ENCODE measurements around the gene GRID1.
"Not testable (repeated sequence)": the region's sequence is repeated elsewhere in the genome, so short reads cannot be mapped to it uniquely, and the experiment has no call there.

Gene GRID1

DNA sequence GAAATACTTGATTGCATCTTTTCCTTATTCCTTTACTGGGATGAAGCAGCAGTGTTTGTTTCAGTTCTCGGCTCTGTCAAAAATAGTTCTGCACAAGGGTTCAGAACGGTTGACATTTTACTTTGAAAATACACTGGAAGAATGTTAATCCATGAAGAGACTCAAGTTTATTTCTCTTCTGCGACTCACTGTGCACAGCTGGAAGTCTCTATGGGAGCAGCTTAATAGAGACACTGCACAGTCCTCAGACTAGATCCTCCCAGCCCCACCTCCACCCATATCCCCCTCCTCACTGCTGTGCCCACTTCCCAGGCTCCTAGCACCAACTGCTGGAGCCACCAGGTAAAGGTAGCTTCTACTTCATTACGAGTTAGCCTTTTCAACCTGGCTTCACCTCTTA lies 517.8 kb downstream of the GRID1 start:
- DNase-seq: no peak

DNA sequence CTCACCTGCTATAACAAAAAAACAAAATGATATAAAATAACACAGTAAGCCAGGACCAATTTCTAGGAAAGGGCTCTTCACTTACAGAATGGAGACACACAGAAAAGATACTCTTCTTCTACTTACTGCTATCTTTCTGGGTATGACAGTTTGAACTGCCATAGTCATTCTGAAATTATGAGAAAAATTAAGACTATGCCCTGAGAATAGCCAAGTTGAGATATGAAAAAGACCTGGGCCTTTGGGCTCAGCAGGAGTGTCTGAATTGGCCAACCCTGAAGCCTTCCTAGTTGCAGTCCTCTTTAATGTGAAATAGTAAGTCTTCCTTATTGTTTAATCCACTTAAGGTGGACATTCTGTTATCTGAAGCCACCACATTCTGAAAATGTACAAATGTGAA lies 519.5 kb downstream of the GRID1 start:
- DNase-seq: no peak

DNA sequence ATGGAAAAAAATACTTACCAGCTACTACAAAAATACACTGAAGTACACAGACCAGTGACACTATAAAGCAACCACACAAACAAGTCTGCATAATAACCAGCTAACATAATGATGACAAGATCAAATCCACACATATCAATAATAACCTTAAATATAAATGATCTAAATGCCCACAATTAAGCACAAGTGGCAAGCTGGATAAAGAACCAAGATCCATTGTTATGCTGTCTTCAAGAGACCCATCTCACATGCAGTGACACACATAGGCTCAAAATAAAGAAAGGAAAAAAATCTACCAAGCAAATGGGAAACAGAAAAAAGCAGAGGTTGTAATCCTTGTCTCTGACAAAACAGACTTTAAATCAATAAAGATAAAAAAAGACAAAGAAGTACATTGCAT lies 527.9 kb downstream of the GRID1 start:
- DNase-seq: not testable (repeated sequence)

DNA sequence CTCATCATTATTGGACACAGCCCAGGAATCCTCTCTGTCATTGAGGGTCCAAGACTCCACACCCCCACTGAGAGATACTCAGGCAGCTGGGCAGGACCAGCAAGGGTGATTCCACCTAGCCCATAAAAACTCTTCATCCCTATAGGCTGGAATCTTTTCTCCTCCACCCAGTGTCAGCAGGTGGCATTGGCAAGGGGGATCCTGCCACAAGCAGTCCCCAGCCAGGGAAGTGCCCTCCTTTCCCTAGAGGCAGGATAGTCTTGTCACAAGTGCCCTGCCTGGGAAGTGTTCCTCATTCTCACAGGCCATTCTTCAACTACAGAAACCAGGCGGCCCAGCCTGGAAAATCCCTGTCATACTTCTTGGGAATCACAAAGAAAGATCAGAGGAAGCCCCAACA lies 533.6 kb downstream of the GRID1 start:
- no peak for DNase-seq

DNA sequence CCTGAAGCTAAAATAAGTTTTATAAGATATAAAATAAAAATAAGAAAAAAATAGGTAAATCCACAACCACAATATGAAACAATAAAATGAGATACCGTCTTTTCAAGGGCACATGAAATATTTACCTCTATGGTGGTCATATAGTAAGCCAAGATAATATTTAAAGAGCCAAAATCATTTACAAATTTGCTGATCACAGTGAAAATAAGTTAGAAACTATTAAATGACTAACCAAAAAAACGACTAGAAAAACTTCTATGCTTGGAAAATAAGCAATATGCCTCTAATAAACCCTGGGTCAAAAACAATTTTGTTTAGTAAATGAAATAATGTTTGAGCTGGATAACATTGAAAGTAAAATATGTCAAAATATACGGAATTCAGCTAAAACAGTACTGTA lies 535.2 kb downstream of the GRID1 start:
- no peak for DNase-seq

DNA sequence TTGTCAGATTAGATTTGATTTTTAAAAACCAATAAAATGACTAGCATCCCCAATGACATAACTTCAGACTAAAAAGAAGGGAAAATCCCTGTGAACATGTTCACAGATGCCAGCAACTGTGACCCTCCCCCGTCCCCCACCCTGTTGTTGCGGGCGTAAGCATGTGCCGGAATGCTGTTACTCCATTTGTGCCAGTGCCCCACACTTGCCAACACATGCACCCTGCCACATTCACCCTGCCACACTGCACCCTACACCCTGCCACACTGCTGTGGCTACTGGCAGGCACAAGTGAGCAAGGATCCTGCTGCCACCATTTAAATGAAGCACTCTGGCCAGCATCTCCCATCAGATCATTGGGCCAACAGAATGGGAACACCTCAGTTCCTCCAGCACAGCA lies 540.2 kb downstream of the GRID1 start:
- DNase-seq: no peak

DNA sequence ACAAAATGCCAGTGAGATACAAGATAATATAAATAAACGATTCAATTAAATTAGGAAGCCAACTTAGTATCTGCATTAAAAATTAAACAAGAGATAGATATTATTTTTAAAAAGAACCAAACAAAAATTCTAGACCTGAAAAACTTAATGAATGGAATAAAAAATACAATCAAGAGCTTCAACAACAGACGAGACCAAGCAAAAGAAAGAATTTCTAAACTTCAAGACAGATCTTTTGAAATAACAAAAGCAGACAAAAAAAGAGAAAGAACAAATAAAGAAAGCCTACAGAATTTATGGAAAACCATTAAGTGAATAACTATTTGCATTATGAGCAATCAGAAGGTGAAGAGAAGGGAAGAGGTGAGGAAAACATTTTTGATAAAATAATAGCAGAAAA lies 555.2 kb downstream of the GRID1 start:
- DNase-seq: no peak

DNA sequence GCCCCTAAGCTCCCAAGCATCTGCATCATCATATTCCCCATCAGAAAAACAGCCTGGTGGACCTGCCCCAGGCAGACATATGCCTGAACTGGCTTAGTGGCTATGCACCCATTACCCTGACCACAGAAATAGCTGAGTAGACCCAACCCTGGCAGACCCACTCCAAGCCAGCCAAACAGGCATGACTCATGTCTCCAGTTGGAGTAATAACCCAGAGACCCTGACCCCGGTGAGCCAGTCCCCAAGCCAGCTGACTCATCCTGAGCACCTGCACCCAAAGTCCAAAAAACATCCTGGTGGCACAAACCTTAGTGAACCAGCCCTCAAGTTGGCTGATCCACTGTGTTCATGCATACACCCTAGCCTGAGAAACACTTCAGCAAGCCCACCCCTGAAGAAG lies 555.9 kb downstream of the GRID1 start:
- no peak for DNase-seq

DNA sequence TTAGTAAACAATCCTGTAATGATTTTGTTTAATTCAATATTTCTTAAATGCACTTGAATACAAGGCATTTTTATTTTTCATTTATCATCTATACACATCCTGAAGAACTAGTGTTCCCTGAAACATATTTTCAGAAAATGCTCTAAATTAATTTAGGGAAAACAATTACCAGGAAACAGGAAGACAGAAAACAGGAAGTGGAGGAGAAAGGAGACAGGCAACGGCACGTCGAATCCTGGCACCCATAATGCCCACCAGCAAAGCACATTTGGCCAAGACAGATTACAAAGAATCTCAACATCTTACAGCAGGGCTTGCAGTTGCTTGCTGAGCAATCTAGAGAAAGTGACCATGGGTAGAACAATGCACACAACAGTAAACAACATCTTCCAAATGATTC lies 571.1 kb downstream of the GRID1 start:
- DNase-seq: no peak

DNA sequence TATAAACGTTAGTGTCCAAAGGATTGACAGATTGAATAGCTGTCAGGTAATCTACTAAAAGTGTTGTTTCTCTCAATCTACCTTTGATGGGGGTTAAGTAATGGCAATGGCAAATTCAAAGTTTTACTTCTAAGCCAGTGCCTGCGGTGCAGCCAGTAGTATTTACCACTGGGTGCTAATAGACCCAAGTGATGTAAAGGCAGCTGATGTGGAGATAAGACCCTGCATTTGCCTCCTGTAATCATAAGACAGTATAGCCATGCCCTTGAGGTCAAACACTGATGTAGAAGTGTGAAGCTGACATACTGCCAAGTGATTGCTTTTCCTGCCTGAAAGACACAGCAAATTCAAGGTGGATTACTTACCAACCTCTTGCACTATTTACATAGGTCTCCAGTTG lies 572.0 kb downstream of the GRID1 start:
- DNase-seq: no peak

DNA sequence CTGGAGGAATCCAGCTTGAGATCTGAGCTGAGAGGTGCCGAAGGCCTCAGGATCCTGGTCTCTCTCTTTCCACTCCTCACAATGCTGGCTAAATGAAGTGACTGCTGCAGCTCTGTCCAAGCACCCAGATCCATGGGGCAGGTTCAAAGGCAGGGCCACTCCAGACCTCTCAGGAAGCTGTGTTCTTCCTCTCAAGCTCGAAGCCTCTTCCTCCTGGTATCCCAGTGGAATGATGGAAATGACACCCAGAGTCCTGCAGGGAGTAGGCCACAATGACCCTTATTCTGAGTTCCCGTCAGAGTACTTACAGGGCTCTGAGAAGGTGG lies 574.1 kb downstream of the GRID1 start:
- no peak for DNase-seq

DNA sequence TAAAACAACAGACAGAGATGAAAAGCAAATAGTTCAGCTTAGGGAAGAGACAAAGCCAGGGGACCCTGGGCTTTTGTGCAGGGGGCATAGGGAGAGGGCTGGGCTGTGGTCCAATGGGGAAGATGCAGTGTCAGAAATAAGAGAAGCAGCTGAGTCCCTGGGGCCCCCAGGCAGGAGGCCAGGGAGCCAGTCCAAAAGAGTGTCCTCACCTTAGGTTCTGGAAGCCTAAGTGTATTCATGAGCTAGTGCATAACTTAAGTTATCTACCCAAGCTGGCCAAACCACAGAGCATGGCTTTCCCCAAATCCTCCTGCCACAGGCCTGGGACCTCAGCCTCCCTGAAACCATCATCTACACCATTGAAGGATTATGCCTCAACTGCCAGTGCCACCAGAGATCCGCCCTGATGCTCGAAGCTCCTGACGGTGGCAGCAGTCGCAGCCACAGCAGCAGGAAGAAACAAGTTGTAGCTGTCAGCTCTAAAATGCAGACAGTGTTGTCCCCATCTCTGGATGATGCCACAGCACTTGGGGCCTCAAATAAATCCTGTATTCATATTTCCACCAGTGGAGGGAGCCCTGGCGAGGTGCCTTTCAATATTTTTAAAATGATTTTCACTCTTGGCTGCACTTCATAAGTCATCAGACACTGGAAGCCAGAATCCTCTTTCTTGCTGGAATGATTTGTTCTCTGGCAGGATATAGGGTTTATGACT lies 574.6 kb downstream of the GRID1 start:
- no peak for DNase-seq

DNA sequence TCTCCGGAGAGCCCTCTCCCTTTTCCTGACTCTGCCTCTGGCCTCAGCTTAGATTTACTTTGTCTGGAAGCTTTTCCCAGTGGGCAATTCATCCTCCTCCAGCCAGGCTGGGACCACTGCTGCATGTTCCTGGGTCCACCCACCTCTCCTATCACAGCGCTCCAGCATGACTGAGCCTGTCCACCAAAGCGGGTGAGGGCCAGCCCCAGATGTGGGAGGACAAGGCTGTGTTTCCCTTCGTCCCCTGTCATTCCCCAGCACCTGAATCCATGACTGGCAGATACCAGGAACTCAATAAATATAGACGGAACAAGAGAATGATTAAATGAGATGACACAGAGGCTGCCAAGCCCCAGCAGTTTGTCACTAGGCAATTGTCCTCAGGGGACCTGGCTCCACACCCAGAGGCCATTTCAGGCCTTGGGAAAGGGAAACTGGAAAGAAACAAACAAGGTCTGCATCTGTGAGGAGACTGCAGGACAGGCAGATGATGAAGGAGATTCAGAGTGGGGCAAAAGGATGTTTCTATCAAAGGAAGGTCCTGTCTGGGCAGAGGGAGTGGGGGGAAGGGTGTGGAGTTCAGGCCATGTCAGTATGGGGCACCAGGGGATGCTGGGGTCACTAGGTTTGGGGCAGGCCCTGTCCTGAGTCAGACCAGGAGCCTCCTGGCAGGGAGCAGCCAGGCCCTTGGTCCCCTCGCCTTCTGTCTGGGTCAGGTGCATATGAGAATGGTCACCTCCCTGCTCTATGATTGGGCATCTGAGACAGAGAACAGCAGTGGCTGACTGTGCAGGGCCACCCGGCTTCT lies 576.4 kb downstream of the GRID1 start:
- no peak for DNase-seq

DNA sequence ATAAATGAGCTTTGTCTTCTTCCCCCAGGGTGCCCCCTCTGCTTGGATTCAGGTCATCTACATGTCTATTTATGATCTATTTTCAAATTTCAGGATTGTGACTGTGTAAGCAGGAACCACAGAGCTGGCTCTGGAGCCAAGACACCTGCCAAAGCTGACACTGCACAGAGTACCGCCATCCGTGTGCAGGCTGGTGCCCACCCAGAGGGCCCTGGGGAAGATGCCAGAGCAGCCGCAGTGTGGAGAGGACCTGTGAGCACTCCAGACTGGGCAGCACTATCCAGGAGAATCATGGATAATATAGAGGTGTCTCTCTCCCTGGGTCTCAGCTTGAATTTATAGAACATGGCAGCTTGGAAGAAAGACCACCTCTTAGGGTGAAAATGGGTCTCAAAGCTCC lies 577.5 kb downstream of the GRID1 start:
- no peak for DNase-seq

DNA sequence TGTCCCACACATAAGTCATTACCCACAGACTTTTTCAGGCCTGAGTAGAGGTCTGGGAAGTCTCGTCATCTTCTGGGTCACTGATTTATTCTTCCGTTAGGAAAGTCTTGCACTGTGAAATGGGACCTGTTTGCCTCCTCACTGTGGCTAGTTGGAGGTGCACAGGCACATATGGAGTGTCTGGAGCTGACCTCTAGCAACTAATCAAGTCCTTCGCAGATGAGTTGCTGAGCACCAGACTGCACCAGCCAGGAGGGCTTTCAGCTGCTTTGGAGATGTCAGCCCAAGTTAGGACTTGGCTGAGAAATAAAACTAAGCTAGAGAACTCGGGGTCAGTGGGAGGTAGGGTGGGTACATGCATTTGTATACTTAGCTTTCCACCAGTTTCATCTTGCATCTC lies 578.0 kb downstream of the GRID1 start:
- no peak for DNase-seq

DNA sequence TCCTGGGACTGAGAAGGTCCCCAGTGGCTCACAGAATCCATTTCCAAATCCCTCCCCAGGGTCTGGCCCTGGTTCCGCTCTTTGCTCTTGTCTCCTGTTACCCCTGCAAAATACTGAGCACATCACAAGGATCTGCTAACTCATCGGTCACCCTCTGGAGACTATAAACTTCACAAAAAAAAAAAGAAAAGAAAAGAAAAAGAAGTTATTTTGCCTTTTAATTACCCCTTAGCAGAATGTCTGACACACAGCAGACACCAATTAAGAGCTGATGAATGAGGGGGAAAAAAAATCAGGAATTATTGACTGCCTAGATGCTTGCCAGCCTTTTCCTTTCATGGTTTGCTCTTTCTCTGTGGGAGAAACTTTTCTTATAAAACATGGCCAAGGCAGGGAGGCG lies 578.7 kb downstream of the GRID1 start:
- DNase-seq: no peak

DNA sequence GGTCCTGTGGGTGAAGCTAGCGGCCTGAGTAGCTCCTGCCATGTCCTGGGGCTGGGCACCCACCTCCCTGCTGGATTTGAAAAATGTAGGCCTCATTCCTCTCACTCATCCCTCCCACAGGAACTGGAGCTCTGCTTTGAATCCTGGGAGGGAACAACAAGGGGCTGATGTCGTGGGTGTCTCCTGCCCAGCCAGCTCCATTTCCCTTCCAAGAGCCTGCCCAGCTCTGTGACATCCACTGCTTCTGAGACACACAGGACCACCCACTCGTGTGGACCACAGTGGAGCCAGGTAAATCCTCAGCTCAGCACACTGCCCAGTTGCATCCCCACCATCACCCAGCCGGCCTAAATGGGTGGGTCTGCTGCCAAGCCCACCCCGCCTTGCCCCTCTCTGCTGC lies 579.2 kb downstream of the GRID1 start:
- no peak for DNase-seq

DNA sequence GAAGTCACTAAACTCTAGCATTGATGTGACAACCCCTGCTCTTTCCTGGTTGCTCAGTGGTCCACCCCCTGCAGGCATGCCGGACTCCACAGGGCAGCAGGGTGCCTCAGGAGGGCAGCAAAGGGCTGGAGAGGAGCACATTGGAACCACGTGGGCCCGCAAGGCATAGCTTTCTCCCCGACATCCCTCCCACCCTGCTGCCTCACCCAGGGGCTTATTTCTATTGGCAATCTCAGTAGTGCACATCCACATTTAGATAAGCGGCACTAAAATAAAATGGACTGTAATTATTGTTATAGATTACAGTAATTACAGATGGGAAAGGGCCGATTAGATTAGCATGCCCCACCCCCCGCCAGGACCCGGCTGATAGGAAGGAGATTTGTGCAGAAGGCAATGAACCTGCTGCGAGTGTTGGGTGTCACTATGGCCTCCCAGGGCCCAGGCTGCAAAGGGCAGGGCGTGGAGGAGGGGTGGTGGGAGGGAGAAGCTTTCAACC lies 580.1 kb downstream of the GRID1 start:
- no peak for DNase-seq

DNA sequence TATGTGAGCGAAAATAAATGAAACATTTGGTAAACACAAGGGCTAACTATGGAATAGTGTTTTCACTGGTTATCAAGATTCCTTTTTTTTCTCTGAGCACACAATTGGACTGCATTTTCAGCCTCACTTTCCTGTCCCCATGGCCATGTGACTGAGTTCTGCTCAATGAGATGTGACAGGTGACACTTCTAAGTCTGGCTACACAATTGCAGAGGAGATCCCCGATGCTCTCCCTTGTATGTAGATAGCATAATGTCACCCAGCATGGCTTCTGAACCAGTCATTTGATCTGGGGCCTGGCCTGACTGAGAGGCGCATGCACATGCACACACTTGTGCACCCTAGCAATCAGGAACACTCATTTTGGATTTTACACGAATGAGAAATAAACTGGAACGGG lies 581.8 kb downstream of the GRID1 start:
- DNase-seq: no peak

DNA sequence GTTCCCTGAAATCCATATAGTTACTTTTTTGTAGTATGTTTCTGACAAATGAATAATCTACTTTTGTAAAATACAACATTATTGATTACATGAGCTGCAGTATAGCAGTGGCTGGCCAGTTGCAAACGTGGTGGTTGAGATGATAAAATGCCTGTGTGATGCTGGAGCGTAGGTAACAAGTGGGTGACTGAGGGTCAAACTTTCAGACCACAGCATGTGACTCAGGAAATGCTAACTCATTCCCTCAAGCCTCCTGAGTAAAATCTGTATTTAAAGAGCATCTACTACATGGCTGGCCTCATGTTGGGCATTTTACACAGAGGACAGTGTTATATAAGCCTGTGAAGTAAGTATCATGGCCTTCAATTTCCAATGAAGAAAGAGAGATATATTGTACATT lies 585.2 kb downstream of the GRID1 start:
- no peak for DNase-seq

DNA sequence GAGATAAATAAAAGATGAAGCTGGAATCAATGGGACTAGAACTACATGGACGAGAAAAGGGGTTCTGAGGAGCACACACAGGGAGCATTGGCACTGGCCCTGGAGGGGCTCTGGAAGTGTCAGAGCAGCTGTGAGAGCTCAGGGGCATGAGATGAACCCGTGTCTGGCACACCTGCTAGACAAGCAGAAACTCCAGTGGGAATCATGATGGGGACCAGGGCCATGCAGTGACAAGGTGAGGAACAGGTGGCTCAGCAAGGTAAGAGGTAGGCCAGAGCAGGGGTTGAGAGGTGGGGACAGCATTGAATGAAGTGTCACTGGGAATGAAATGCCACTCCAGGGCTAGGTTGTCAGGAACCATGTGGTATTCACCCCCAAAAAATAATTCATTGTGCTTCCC lies 588.5 kb downstream of the GRID1 start:
- DNase-seq: no peak

DNA sequence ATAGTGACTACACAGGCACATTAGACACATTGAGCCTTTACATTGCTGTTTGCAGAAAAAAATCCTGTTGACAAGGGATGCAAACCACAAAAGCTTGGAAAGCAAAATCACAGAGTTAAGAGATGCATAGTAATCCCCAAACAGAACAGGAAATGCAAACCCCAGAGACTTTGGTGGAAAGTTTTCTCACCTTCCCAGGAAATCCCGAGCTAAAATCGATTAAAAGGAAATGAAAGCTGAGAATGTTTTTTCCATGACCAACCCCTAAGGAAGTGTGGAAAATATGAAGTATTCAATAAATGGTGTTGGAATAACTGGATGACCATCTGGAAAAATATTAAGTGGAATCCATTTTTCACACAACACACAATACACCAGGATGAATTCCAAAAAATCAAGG lies 598.7 kb downstream of the GRID1 start:
- DNase-seq: no peak

DNA sequence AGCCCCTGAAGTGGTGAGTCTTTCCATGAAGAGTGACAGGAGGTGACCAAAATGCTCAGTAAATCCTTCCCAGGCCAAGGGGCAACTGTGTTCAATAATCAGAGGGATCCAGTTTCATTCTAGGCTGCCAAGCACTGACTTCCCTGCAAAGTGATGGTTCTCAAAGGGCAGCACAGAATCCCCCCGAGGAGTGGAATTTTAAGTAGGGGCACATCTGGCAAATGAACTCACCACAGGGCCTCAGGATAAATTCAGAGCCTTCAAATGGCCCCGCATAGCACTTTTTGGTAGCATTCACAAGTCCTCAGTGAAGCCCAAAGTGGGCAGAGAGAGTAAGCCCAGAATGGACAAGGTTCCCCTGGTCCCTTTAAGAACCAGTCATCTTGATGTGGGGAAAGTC lies 602.5 kb downstream of the GRID1 start:
- no peak for DNase-seq

DNA sequence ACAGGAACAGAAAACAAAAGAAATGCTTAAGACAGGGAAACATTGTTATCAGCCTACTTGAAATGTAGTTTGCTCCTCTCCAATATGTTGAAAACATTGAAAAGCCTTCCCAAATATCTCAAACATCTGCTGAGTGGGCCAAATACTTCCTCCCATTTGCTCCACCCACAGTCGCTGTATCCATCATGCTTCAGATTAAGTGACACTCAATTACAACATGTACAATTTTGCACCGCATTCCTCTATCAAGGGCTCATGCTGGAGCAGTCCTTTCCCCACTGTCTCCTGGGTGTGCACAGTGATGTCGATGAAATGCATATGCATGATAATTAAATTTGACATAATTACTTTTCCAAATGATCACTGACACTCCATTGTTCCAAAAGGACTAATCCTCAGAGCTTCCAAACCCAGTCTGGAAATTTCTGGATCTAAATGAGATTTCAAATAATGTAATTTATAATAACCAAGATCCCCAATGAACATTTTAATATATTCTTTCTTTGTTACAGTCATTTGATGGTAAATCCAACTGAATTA lies 604.6 kb downstream of the GRID1 start:
- DNase-seq: no peak

Data from EL (cell line).